IMR-90 (cell line): ENCODE data around the gene USP5. TPM values are rescaled to one million over a fixed set of nuclear protein-coding genes. Genes with fewer than 3 reads are reported as not detected.

Experiments used
- ATAC-seq: fragments of 200-7000 bp; cut with Tn5 transposase; 2 replicates; pipeline ENCODE4 v1.9.1; 2020; ENCODE audit warnings: low read depth, mild to moderate bottlenecking, moderate library complexity
- BruUV-seq: library from RNA; stranded (reverse); fragments of 400-500 nt; replicated peaks from 2 replicates; lab custom pipeline; 2021; lab: Mats Ljungman, UMichigan
- CTCF ChIA-PET: fragments of 300-600 bp; formaldehyde crosslinking; extraction: SDS; loops from one replicate; lab custom pipeline; 2021; ENCODE audit warnings: antibody characterized with exemption; lab: Yijun Ruan, JAX
- POLR2A ChIA-PET: fragments of 300-600 bp; sonication (Branson Sonifier 250); formaldehyde crosslinking; loops from one replicate; lab custom pipeline; 2022; ENCODE audit warnings: antibody characterized with exemption; ENCODE audit not compliant: unreplicated experiment; lab: Charles Lee
- DNase-seq: peaks from one replicate; pipeline ENCODE4 v3.0.0; 2013
- H2AFZ ChIP-seq: replicated peaks from 2 replicates; pipeline ENCODE3; 2013; ENCODE audit warnings: low read length, mild to moderate bottlenecking; ENCODE audit not compliant: poor library complexity
- H2AK5ac ChIP-seq: 2 replicates; pipeline ENCODE4 v1.6.1; 2013; ENCODE audit warnings: low read depth, low read length, inconsistent platforms
- H2AK9ac ChIP-seq: replicated peaks from 2 replicates; pipeline ENCODE3; 2013; ENCODE audit warnings: mild to moderate bottlenecking, low read depth, low read length, moderate library complexity; ENCODE audit not compliant: poor library complexity
- H2BK120ac ChIP-seq: 2 replicates; pipeline ENCODE4 v1.6.1; 2013; ENCODE audit warnings: low read depth, low read length, inconsistent platforms
- H2BK15ac ChIP-seq: 3 replicates; pipeline ENCODE4 v1.6.1; 2013; ENCODE audit warnings: low read depth, low read length, inconsistent platforms
- H2BK20ac ChIP-seq: 2 replicates; pipeline ENCODE4 v1.6.1; 2013; ENCODE audit warnings: low read depth, mild to moderate bottlenecking, inconsistent platforms, low read length, moderate library complexity
- H2BK5ac ChIP-seq: 2 replicates; pipeline ENCODE4 v1.6.1; 2013; ENCODE audit warnings: mild to moderate bottlenecking, low read depth, low read length, inconsistent platforms; ENCODE audit not compliant: poor library complexity, severe bottlenecking
- H3K14ac ChIP-seq: replicated peaks from 2 replicates; pipeline ENCODE4 v1.6.1; 2013; ENCODE audit warnings: low read depth, low read length, inconsistent platforms
- H3K18ac ChIP-seq: 2 replicates; pipeline ENCODE4 v1.6.1; 2013; ENCODE audit warnings: low read depth, low read length, control low read depth
- H3K23ac ChIP-seq: 2 replicates; pipeline ENCODE4 v1.6.1; 2013; ENCODE audit warnings: low read depth, low read length, inconsistent platforms
- H3K27ac ChIP-seq: 2 replicates; pipeline ENCODE4 v1.5.1; 2013; ENCODE audit warnings: mild to moderate bottlenecking, control low read depth, low read length; ENCODE audit not compliant: insufficient read depth
- H3K27me3 ChIP-seq: 2 replicates; pipeline ENCODE4 v1.6.1; 2013; ENCODE audit warnings: low read length; ENCODE audit not compliant: control insufficient read depth, insufficient read depth
- H3K36me3 ChIP-seq: 2 replicates; pipeline ENCODE4 v1.6.1; 2013; ENCODE audit warnings: low read length, mixed read lengths; ENCODE audit not compliant: control insufficient read depth, insufficient read depth
- H3K4ac ChIP-seq: 2 replicates; pipeline ENCODE4 v1.6.1; 2013; ENCODE audit warnings: low read depth, low read length, inconsistent platforms
- H3K4me1 ChIP-seq: 2 replicates; pipeline ENCODE4 v1.6.1; 2013; ENCODE audit warnings: low read length, mixed read lengths; ENCODE audit not compliant: control insufficient read depth, insufficient read depth
- H3K4me2 ChIP-seq: 2 replicates; pipeline ENCODE4 v1.6.1; 2013; ENCODE audit warnings: low read depth, mild to moderate bottlenecking, control low read depth, low read length, moderate library complexity
- H3K4me3 ChIP-seq: 2 replicates; pipeline ENCODE4 v1.5.1; 2013; ENCODE audit warnings: low read depth, mild to moderate bottlenecking, control low read depth, low read length, moderate library complexity; ENCODE audit not compliant: insufficient read depth
- H3K56ac ChIP-seq: 2 replicates; pipeline ENCODE4 v1.6.1; 2013; ENCODE audit warnings: low read length, inconsistent platforms; ENCODE audit not compliant: insufficient read depth; ENCODE audit errors: extremely low read depth
- H3K79me1 ChIP-seq, 2 experiments: 2 replicates each; pipeline ENCODE4 v1.6.1; 2013; ENCODE audit warnings: low read length in 2 of 2, inconsistent platforms in 1 of 2, low read depth in 1 of 2
- H3K9ac ChIP-seq: 2 replicates; pipeline ENCODE4 v1.6.1; 2013; ENCODE audit warnings: low read depth, low read length, control low read depth
- H3K9me1 ChIP-seq: 2 replicates; pipeline ENCODE4 v1.6.1; 2013; ENCODE audit warnings: low read length, inconsistent platforms; ENCODE audit not compliant: insufficient read depth
- H3K9me3 ChIP-seq: 2 replicates; pipeline ENCODE4 v1.6.1; 2013; ENCODE audit warnings: low read length; ENCODE audit not compliant: control insufficient read depth, insufficient read depth
- H4K20me1 ChIP-seq: 2 replicates; pipeline ENCODE4 v1.6.1; 2013; ENCODE audit warnings: low read length, inconsistent platforms; ENCODE audit not compliant: insufficient read depth
- H4K5ac ChIP-seq: 2 replicates; pipeline ENCODE4 v1.6.1; 2013; ENCODE audit warnings: mild to moderate bottlenecking, low read depth, low read length, control low read depth
- H4K8ac ChIP-seq, 2 experiments: 2 replicates each; pipeline ENCODE4 v1.6.1; 2013; ENCODE audit warnings: low read depth in 2 of 2, low read length in 2 of 2, control low read depth in 1 of 2, inconsistent platforms in 1 of 2
- H4K91ac ChIP-seq: 2 replicates; pipeline ENCODE4 v1.6.1; 2013; ENCODE audit warnings: low read depth, low read length, inconsistent platforms; ENCODE audit not compliant: insufficient read depth
- BHLHE40 ChIP-seq: fragments of 150-350 bp; IDR thresholded peaks from 2 replicates; pipeline ENCODE4 v1.6.1; 2016; ENCODE audit warnings: mild to moderate bottlenecking, low read depth, low read length
- ELK1 ChIP-seq: fragments of 150-350 bp; IDR thresholded peaks from 2 replicates; pipeline ENCODE4 v1.6.1; 2016; ENCODE audit warnings: low read depth, mild to moderate bottlenecking, low read length, moderate library complexity, borderline replicate concordance
- FOS ChIP-seq: fragments of 150-350 bp; IDR thresholded peaks from 2 replicates; pipeline ENCODE4 v1.6.1; 2016; ENCODE audit warnings: low read depth, low read length
- MAFK ChIP-seq: IDR thresholded peaks from 2 replicates; pipeline ENCODE4 v1.6.1; 2012; ENCODE audit warnings: low read depth, low read length, improper control_type of control experiment
- MAZ ChIP-seq: IDR thresholded peaks from 2 replicates; pipeline ENCODE4 v1.6.1; 2012; ENCODE audit warnings: low read depth, mild to moderate bottlenecking, low read length, improper control_type of control experiment, moderate library complexity, borderline replicate concordance
- MXI1 ChIP-seq: IDR thresholded peaks from 2 replicates; pipeline ENCODE4 v1.6.1; 2012; ENCODE audit warnings: low read depth, mild to moderate bottlenecking, low read length, moderate library complexity, borderline replicate concordance
- POLR2A ChIP-seq: IDR thresholded peaks from 2 replicates; pipeline ENCODE4 v1.6.1; 2012; ENCODE audit warnings: mild to moderate bottlenecking, low read depth, low read length
- RCOR1 ChIP-seq: IDR thresholded peaks from 2 replicates; pipeline ENCODE4 v1.6.1; 2012; ENCODE audit warnings: mild to moderate bottlenecking, low read length, improper control_type of control experiment; ENCODE audit not compliant: insufficient replicate concordance
- RFX5 ChIP-seq: IDR thresholded peaks from 2 replicates; pipeline ENCODE4 v1.8.0; 2012; ENCODE audit warnings: low read depth, mild to moderate bottlenecking, low read length, moderate library complexity
- WGBS, 2 experiments: methylation state at CpG; one replicate each; pipeline versions ENCODE4 v1.1.5 to v1.1.7; 2013; ENCODE audit warnings: missing lambda C conversion rate in 2 of 2; ENCODE audit not compliant: insufficient read length in 1 of 2; ENCODE audit errors: extremely low coverage in 2 of 2; 5-methylcytosine and 5-hydroxymethylcytosine counted together
- dilution Hi-C: fragments of 300-500 bp; cut with HindIII; formaldehyde crosslinking; loops from one replicate; pipeline ENCODE4 v1.14.3; 2018; ENCODE audit warnings: low sequenced_read_pairs; ENCODE audit not compliant: unreplicated experiment
- in situ Hi-C: fragments of 300-500 bp; cut with MboI; formaldehyde crosslinking; loops from 3 replicates; pipeline ENCODE4 v1.14.3; 2019; ENCODE audit warnings: low sequenced_read_pairs, inconsistent platforms, mixed read lengths
- intact Hi-C: fragments of 100-400 bp; cut with micrococcal nuclease; formaldehyde crosslinking; loops from 2 replicates; pipeline ENCODE4 v1.10.0; 2022
- polyA plus RNA-seq, 3 experiments: library from polyadenylated mRNA; depleted of rRNA; stranded (reverse); fragments of >200 nt; gene quantifications; 2 replicates each; pipeline ENCODE4 v1.2.3, GENCODE V29; 2012; ENCODE audit warnings: low replicate concordance in 1 of 3
- total RNA-seq: library from RNA; depleted of rRNA; stranded (reverse); fragments of >200 nt; gene quantifications from 2 replicates; pipeline ENCODE4 v1.2.3, GENCODE V29; 2012

USP5 gene
- total and polyA plus RNA-seq, 2 of the 4 experiments (the other 2 are of a cell fraction): 69.7 to 125 TPM

GRCh38 chr12:6846316-6846869 is 5.6 kb upstream of the USP5 start:
- no peak overlapping the region for H3K14ac ChIP-seq
- no peak overlapping the region for H3K4me3 ChIP-seq
- no peak overlapping the region for H2AFZ ChIP-seq
- 75% methylated on average over 2 of the region's 7 CpGs; no CpG with 5 or more reads in 1 of the 2 experiments for WGBS, 2 experiments
- no peak overlapping the region for H3K18ac ChIP-seq
- no peak for ATAC-seq
- intact Hi-C loops: no loop called here
- dilution Hi-C loops: no loop called here
- no peak overlapping the region for H3K4me2 ChIP-seq
- no peaks in the 10 kb centered on the region for H3K9me3 ChIP-seq
- H4K20me1 ChIP-seq: peaks cover 5% of the 10 kb centered on the region
- DNase-seq: no peak
- no peak overlapping the region for H4K91ac ChIP-seq
- no peaks in the 10 kb centered on the region for H3K4me1 ChIP-seq
- POLR2A ChIA-PET: no interaction called here
- H3K36me3 ChIP-seq: peaks cover 58% of the 10 kb centered on the region
- H2BK20ac ChIP-seq: no peak overlapping the region
- no peak overlapping the region for H3K9ac ChIP-seq
- CTCF ChIA-PET: no interaction called here
- H2AK9ac ChIP-seq: no peak overlapping the region
- H3K9me1 ChIP-seq: no peaks in the 10 kb centered on the region
- H3K4ac ChIP-seq: no peak overlapping the region
- H3K79me1 ChIP-seq: peaks cover 6 to 20% of the 10 kb centered on the region in 2 experiments; a peak in 3 of 4 replicates
- no peak overlapping the region for H3K56ac ChIP-seq
- no peak for TF ChIP-seq ELK1
- TF ChIP-seq BHLHE40: no peak
- TF ChIP-seq MXI1: no peak
- TF ChIP-seq POLR2A: no peak
- no peak for TF ChIP-seq MAZ
- no peak for TF ChIP-seq RFX5
- no peak for TF ChIP-seq RCOR1
- TF ChIP-seq FOS: no peak
- TF ChIP-seq MAFK: no peak
- H3K27me3 ChIP-seq: no peaks in the 10 kb centered on the region
- BruUV-seq: no TSS peak
- no peak overlapping the region for H2AK5ac ChIP-seq
- in situ Hi-C loops: no loop called here
- H2BK5ac ChIP-seq: no peak overlapping the region
- no peak overlapping the region for H4K8ac ChIP-seq
- no peak overlapping the region for H2BK120ac ChIP-seq
- H3K23ac ChIP-seq: no peak overlapping the region
- H3K27ac ChIP-seq: no peak overlapping the region
- no peak overlapping the region for H4K5ac ChIP-seq
- no peak overlapping the region for H2BK15ac ChIP-seq
